Activated gamma-delta T cell (primary cell): ENCODE measurements around the gene ATP7A.

Experiments used
- DNase-seq: peaks from one replicate; lab custom pipeline; 2025; lab: John Stamatoyannopoulos, UW

Gene ATP7A

DNA sequence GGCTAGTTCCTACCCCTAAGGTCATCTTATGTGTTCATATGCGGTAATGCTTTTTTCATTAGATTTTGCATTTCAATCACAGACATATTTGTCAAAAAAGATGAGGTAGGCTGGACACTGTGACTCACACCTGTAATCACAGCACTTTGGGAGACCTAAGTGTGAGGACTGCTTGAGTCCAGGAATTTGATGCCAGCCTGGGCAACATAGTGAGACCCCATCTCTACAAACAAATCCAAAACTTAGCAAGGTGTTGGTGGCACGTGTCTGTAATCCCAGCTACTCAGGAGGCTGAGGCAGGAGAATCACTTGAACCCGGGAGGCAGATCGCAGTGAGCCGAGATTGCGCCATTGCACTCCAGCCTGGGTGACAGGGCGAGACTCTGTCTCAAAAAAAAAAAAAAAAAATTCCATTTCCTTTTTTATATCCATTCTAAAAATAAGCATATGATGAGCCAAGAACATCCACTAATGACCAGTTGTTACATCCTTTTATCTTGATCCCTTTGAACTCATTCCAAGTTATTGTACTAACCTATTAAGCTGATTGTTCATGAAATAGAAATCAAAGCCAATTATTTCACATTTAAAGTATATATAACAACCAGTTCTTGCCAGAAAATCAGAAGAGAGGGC, 35.5 kb downstream of the ATP7A start:
- no peak for DNase-seq

DNA sequence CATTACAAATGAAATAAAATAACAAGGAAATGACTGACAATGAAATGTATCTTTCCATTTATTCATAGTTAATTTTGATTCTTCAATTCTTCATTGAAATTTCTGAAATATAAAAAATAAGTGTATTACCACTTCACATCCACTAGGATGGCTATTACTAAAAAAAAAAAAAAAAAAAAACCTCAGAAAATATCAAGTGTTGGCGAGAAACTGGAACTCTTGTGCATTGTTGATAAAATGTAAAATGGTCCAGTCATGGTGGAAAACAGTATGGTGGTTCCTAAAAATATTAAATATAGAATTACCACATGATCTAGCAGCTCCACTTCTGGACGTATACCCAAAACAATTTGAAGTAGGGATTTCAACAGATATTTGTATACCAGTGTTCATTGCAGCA, 36.1 kb downstream of the ATP7A start:
- DNase-seq = no peak

DNA sequence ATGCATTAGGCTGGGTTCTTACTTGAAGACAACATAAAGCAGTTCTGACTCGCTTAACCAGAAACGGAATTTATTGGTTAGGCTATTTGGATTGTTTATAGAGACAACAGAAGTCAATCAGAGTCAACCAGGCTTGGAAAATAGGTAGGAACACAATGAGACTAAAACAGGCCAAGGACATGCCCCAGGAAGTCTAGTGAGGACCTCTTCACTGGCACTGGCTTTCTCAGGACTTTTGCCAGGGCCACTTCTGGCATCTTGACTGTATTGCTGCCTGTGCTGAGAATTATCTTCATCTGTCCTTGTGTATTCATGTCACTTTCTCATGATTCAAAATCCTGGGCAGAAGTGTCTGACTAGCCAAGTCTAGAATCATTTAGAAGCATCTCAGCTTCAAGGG, 39.3 kb downstream of the ATP7A start:
- DNase-seq = no peak

DNA sequence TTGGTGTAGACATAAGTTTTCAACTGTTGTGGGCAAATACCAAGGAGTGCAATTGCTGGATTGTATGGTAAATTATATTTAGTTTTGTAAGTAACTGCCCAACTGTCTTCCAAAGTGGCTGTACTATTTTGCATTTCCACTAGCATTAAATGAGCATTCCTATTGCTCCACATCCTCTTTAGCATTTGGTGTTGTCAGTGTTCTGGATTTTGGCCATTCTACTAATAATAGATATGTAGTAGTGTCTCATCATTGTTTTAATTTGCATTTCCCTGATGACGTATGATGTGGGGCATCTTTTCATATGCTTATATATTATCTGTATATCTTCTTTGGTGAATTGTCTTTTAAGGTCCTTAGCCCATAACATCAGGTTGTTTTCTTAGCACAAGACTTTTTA, 41.7 kb downstream of the ATP7A start:
- DNase-seq = no peak

- no peak for DNase-seq
Measured at GRCh38 chrX:77953302-77953701, 42.8 kb downstream of the ATP7A start.

GRCh38 chrX:77953708-77954107, 43.2 kb downstream of the ATP7A start:
- no peak for DNase-seq

DNA sequence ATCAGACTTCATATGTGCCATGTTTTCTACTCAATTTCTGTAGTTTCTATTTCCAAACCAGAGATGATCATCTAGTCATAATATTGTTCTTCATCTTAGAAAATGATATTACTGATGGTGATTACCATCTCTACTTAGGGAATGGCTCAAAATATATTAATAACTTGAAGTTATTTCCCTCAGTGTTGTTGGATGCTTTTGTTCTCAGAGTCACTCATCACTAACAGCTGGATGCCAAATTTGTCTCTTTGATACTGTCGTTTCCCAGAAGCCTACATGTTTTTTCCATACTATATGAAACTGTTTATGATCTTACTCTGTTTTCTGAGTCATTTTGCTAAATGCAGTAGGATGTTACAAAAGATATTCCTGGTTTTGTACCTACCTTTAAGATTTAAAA, 50.1 kb downstream of the ATP7A start:
- no peak for DNase-seq

GRCh38 chrX:77961063-77961462, 50.6 kb downstream of the ATP7A start:
- no peak for DNase-seq

DNA sequence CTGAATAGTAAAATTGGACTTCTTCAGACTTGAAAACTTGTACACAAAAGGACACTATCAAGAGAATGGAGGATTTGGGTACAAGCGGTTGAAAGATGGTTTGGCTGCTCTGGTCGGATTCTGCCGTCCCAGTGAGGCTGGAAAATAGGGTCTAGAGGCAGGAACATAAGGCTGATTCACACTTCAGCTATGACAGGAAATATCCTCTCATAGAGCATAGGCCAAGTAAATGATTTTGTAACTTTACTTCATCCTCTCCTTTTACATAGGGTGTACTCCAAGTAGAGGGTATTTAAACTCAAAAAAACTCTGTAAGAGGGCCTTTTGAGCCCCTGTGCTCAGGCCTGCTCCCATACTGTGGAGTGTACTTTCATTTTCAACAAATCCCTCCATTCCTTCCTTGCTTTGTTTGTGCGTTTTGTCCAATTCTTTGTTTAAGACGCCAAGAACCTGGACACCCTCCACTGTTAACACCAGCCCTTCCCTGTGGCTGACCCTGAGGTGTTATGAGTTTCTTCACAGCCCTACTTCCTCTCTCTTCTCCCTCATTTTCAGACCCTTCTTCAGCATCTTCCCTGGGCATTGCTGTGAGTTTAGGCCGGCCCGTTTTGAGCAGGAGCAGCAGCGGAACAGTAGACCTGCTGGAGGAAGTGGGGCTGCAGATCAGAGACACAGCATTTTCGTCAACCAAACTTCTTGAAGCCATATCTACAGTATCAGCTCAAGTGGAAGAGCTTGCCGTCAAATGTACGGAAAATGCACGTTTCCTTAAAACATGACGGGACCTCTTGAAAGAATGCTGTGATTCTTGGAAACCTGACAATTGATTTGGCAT, 51.8 kb downstream of the ATP7A start:
- no peak for DNase-seq

- DNase-seq = no peak
Measured at GRCh38 chrX:77966361-77966760, 55.9 kb downstream of the ATP7A start.

DNA sequence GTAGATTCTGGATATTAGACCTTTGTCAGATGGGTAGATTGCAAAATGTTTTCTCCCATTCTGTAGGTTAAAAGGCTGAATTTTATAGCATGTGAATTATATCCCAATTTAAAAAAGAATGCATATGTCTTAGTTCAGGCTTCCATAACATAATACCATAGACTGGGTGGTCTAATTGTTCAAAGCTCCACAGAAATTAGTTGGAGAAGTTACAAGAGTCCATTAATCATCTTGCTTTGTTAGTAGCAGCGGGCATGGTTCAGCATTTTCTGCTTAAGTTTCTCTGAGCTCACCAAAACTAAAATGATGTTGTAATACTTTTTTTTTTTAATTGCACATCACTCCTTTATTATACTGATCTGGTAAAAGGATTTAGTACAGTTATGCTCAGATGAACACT, 57.1 kb downstream of the ATP7A start:
- no peak for DNase-seq

GRCh38 chrX:77969538-77969937, 59.0 kb downstream of the ATP7A start, which contains the start of gene PGAM4:
PGAM4 (minus strand) TSS chrX:77969638; CDS start chrX:77969638, 0 bp downstream.
- DNase-seq = no peak

DNA sequence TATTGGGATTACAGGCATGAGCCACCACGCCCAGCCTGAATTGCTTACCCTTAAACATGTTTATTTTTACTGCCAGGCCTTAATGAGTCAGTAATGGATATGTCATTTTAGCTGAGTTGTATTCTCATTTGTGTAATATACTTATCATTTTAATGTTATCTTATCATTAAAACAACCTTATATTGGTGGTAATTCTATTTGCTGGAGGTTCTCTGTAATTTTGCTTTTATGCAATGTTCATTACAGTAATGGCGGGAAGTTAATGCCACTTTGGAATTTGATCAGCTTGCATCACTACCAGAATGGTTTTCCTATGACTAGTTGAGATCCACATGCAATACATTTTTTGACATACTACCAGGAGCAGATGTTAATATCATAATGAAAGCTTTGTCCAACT, 65.3 kb downstream of the ATP7A start:
- no peak for DNase-seq

- no peak for DNase-seq
Measured at GRCh38 chrX:77977095-77977494, 66.6 kb downstream of the ATP7A start.

DNA sequence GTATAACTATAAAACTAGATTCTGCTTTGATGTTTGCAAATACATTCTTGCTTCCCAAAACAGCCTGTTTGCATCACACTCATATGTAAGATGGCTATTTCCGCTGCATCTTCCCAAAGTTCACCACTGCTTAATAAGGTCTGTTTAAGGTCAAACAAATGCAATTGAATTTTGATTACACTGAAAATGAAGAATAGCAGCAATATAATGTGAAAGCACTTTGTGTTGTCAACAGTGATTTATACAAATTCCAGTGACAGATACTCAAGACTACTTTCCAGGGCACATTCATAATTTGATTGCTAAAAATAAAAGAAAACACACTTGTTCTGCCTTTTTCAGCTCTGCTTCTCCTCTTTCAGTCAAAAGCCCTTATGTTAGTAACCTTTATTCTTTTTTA, 67.0 kb downstream of the ATP7A start:
- DNase-seq = no peak

DNA sequence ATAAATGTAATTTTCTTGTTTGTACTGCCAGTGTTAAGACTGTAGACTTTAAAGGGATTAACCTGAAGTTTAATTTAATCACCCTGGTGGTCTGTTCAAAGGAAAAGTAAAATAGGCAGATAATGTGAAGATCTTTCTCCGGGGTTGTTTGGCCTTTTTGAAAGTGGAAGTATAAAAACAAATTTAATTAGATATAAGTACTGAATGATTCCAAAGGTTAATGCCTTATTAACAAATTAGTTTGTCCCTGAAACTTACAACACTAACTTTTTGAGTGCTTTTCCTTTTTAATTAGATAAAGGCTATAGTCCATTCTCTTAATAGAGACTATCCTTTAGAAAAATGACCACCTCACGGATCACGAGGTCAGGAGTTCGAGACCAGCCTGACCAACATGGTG, 69.4 kb downstream of the ATP7A start:
- no peak for DNase-seq

GRCh38 chrX:78011846-78012245, 101.4 kb downstream of the ATP7A start:
- DNase-seq = no peak

GRCh38 chrX:78019586-78020483, 109.3 kb downstream of the ATP7A start:
- DNase-seq = no peak

DNA sequence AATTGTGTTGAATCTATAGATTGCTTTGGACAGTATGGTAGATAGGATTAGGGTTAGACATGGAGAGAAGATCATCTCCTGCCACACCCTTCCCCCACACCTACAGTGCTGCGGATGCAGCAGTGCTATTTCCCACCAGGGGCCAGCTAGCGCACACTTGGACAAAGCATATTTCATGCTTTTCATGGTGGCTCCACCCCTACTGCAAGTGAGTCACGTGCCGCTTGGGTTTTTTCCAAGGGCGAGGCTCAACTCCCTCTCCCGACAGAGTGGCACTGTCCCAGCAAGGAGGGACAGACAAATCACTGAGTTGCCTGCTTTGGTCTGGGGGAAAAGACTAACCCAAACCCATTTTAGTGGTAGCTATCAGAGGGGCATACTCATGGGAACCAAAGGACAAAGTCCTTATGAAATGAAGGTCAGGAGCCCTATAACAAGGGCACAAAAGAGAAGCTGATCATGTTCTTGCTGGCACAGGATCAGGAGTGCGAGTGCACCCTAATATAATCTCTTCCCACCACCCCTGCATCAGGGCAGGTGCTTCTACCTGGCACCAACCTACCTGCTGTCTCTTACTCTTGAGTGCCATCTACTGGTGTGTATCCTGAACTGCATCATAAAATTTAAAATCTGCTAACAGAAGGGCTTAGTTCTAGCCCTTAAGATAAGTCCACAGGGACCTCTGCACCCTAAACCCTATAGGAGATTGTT, 114.0 kb downstream of the ATP7A start:
- DNase-seq = no peak

DNA sequence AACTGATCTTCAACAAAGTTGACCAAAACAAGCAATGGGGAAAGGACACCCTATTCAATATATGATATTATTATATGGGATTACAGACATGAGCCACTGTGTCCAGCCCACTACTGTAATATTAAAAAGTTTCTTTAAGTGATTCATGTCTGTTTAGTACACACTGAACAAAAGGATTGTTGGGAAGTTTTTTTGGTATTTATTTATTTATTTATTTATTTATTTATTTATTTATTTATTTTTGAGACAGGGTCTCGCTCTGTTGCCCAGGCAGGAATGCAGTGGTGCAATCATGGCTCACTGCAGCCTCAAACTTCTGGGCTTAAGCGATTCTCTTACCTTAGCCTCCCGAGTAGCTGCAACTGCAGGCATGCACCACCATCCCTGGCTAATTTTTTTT, 117.3 kb downstream of the ATP7A start:
- DNase-seq = no peak

GRCh38 chrX:78029663-78030062, 119.2 kb downstream of the ATP7A start:
- no peak for DNase-seq

DNA sequence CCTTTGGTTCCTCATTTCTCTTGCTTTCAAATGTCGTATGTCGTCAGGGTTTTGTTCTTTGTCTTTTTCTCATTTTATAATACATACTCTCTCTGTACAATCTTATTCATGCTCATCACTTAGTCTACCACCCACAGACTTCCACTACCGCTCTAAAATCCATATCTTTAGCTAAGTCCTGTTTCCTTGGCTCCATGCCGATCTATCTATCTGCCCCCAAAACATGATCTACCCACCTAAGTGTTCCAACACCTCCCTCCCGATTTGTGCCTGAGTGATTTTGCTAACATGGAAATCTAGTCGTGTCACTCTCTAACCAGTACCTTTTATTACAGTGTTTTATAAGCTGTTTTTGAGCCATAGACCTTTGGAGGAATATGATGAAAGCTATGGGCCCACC, 124.6 kb downstream of the ATP7A start:
- no peak for DNase-seq
